Adrenal gland (tissue), 5 donors: Measurements from ENCODE around the gene STPG4.

Experiments used
- CTCF ChIP-seq, 6 experiments: fragments of 450-650 bp in 4 of 6; fragments of 200-600 bp in 2 of 6; sonication (generic) in 1 of 6; IDR thresholded peaks; 1 replicate in 5 of 6; 2 replicates in 1 of 6; pipeline versions ENCODE4 v1.5.1 to v1.8.0; 2016 to 2021; ENCODE audit warnings: antibody characterized with exemption in 6 of 6, mild to moderate bottlenecking in 2 of 6, moderate library complexity in 1 of 6
- POLR2A ChIP-seq, 2 donors: fragments of 450-650 bp; IDR thresholded peaks; one replicate each; pipeline ENCODE4 v1.6.1; 2017; ENCODE audit warnings: antibody characterized with exemption in 2 of 2, mild to moderate bottlenecking in 2 of 2, moderate library complexity in 1 of 2
- donor health status: DM: no; HTN: no; CAD: no.

DNA sequence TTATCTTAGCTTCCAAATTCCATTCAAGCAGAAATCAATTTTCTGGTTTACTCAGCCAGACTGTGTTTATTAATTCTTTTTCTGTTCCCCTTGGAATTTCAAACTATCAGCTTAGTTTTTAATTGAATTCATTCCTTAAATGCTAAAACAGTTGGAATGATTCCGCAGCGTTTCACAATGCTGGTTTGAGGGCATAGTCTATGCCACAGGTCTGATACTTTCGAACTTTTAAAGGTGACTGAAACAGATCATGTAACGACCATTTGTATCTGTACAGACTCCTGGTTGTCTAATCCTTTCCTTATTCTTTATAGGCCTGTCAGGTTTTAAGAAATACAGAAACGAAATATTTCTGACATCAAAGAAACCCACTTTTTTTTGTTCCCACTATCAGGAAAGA lies 45.4 kb downstream of the STPG4 start:
- TF ChIP-seq CTCF (IDR thresholded peaks at IDR 0.05) (no peak), POLR2A (IDR thresholded peaks at IDR 0.05) (no peak)
